OCI-LY3 (cell line): Measurements from ENCODE around the gene ANKRD24.

Experiments used
- H2AFZ ChIP-seq: fragments of 200-600, 300-600 bp; shearing (Covaris generic); 2 replicates; pipeline ENCODE4 v1.6.0; 2014; ENCODE audit warnings: antibody characterized with exemption, low read depth, low read length
- H3K27ac ChIP-seq: fragments of 200-600, 300-600 bp; sonication (generic); 2 replicates; pipeline ENCODE4 v1.5.1; 2014; ENCODE audit warnings: mild to moderate bottlenecking, low read length, moderate library complexity, mixed read lengths
- H3K27me3 ChIP-seq: fragments of 200-600, 300-600 bp; sonication (generic); 2 replicates; pipeline ENCODE4 v1.6.1; 2014; ENCODE audit warnings: low read depth, low read length, mixed read lengths
- H3K36me3 ChIP-seq: fragments of 200-600, 300-600 bp; sonication (generic); replicated peaks from 2 replicates; pipeline ENCODE3; 2014; ENCODE audit warnings: low read depth, low read length, mixed read lengths
- H3K4me1 ChIP-seq: fragments of 300-600, 200-600 bp; sonication (generic); 2 replicates; pipeline ENCODE4 v1.6.1; 2014; ENCODE audit warnings: low read length, mixed read lengths
- H3K4me2 ChIP-seq: fragments of 200-600, 300-600 bp; sonication (generic); 2 replicates; pipeline ENCODE4 v1.6.1; 2014; ENCODE audit warnings: low read length, mixed read lengths
- H3K4me3 ChIP-seq: fragments of 300-600, 200-600 bp; sonication (generic); 2 replicates; pipeline ENCODE4 v1.5.1; 2014; ENCODE audit warnings: antibody characterized with exemption, mild to moderate bottlenecking, low read length, moderate library complexity
- H3K79me2 ChIP-seq: fragments of 300-600, 200-600 bp; shearing (Covaris generic); 2 replicates; pipeline ENCODE4 v1.6.1; 2014; ENCODE audit warnings: mild to moderate bottlenecking, low read length, mixed read lengths
- H3K9ac ChIP-seq: fragments of 300-600, 200-600 bp; shearing (Covaris generic); 2 replicates; pipeline ENCODE4 v1.6.0; 2014; ENCODE audit warnings: mild to moderate bottlenecking, low read length, moderate library complexity
- H3K9me3 ChIP-seq: fragments of 200-600, 300-600 bp; shearing (Covaris generic); 2 replicates; pipeline ENCODE4 v1.6.1; 2014; ENCODE audit warnings: low read length, mixed read lengths; ENCODE audit not compliant: insufficient read depth
- H4K20me1 ChIP-seq: fragments of 200-600, 300-600 bp; sonication (generic); 2 replicates; pipeline ENCODE4 v1.6.1; 2016; ENCODE audit warnings: low read length, mixed read lengths; ENCODE audit not compliant: insufficient read depth
- CTCF ChIP-seq: fragments of 200-600, 300-600 bp; sonication (generic); IDR thresholded peaks from 2 replicates; pipeline ENCODE4 v1.5.1; 2014; ENCODE audit warnings: antibody characterized with exemption, low read length, low read depth
- EZH2phosphoT487 ChIP-seq: fragments of 200-600 bp; shearing (Covaris generic); IDR thresholded peaks from 2 replicates; pipeline ENCODE4 v1.6.1; 2018; ENCODE audit warnings: antibody characterized with exemption, mixed run types, low read depth

Gene ANKRD24

GRCh38 chr19:4181053-4181508, 1.4 kb upstream of the ANKRD24 start:
- Histone ChIP-seq H3K9me3 (no peaks in the 10 kb centered on the region), H3K9ac (peak overlapping the region; percentile 92), H2AFZ (no peak overlapping the region), H3K36me3 (peaks cover 7% of the 10 kb centered on the region), H4K20me1 (no peaks in the 10 kb centered on the region), H3K4me2 (peak overlapping the region; percentile 76), H3K4me1 (peaks cover 23% of the 10 kb centered on the region), H3K27me3 (no peaks in the 10 kb centered on the region), H3K27ac (peak overlapping the region; percentile 73), H3K79me2 (peaks cover 21% of the 10 kb centered on the region), H3K4me3 (peak overlapping the region; percentile 95)
- TF ChIP-seq EZH2phosphoT487, result no peak
- no peak for TF ChIP-seq CTCF

- H3K9me3 ChIP-seq, result no peaks in the 10 kb centered on the region
- no peak overlapping the region for H3K27ac ChIP-seq
- TF ChIP-seq CTCF, result no peak
- TF ChIP-seq EZH2phosphoT487, result no peak
- no peak overlapping the region for H3K4me3 ChIP-seq
- H3K4me2 ChIP-seq, result no peak overlapping the region
- peaks cover 29% of the 10 kb centered on the region for H3K4me1 ChIP-seq
- H2AFZ ChIP-seq, result no peak overlapping the region
- peaks cover 21% of the 10 kb centered on the region for H3K79me2 ChIP-seq
- no peaks in the 10 kb centered on the region for H4K20me1 ChIP-seq
- no peaks in the 10 kb centered on the region for H3K27me3 ChIP-seq
- H3K36me3 ChIP-seq, result peaks cover under 1% of the 10 kb centered on the region
- H3K9ac ChIP-seq, result no peak overlapping the region
These were observed 1.7 kb downstream of the ANKRD24 start for GRCh38 chr19:4183967-4184717.

GRCh38 chr19:4184718-4185352, 2.3 kb downstream of the ANKRD24 start:
- H3K4me3 ChIP-seq, result no peak overlapping the region
- no peaks in the 10 kb centered on the region for H4K20me1 ChIP-seq
- H3K79me2 ChIP-seq, result peaks cover 21% of the 10 kb centered on the region
- no peaks in the 10 kb centered on the region for H3K36me3 ChIP-seq
- peaks cover 29% of the 10 kb centered on the region for H3K4me1 ChIP-seq
- H3K4me2 ChIP-seq, result no peak overlapping the region
- no peak overlapping the region for H2AFZ ChIP-seq
- TF ChIP-seq CTCF, result no peak
- no peak for TF ChIP-seq EZH2phosphoT487
- no peaks in the 10 kb centered on the region for H3K9me3 ChIP-seq
- no peak overlapping the region for H3K9ac ChIP-seq
- no peaks in the 10 kb centered on the region for H3K27me3 ChIP-seq
- H3K27ac ChIP-seq, result no peak overlapping the region

- Histone ChIP-seq H3K27ac (no peak overlapping the region), H3K4me1 (peaks cover 25% of the 10 kb centered on the region), H2AFZ (no peak overlapping the region), H3K9ac (no peak overlapping the region), H3K9me3 (no peaks in the 10 kb centered on the region), H4K20me1 (no peaks in the 10 kb centered on the region), H3K36me3 (no peaks in the 10 kb centered on the region), H3K79me2 (peaks cover 18% of the 10 kb centered on the region), H3K4me3 (no peak overlapping the region), H3K27me3 (no peaks in the 10 kb centered on the region), H3K4me2 (no peak overlapping the region)
- no peak for TF ChIP-seq CTCF
- TF ChIP-seq EZH2phosphoT487, result no peak
These were observed 3.1 kb downstream of the ANKRD24 start for GRCh38 chr19:4185413-4186086.
